HAP-1 (cell line): ENCODE measurements around the gene TRIM49D2.
"Not testable (repeated sequence)": the region's sequence is repeated elsewhere in the genome, so short reads cannot be mapped to it uniquely, and the experiment has no call there.

Experiments used
- DNase-seq, 2 experiments: peaks; one replicate each; pipeline ENCODE4 v3.0.0-alpha.2; 2016 to 2020; ENCODE audit warnings: low spot score in 2 of 2
- H3K27me3 ChIP-seq: fragments of 250-450 bp; sonication (Bioruptor Pico); 2 replicates; pipeline ENCODE4 v1.5.1; 2020; ENCODE audit warnings: low read depth, mild to moderate bottlenecking, moderate library complexity
- H3K36me3 ChIP-seq: fragments of 250-450 bp; sonication (Bioruptor Pico); replicated peaks from 2 replicates; pipeline ENCODE4 v1.5.1; 2020; ENCODE audit warnings: mild to moderate bottlenecking
- H3K4me1 ChIP-seq: fragments of 250-450 bp; sonication (Bioruptor Pico); 2 replicates; pipeline ENCODE4 v1.5.1; 2020; ENCODE audit warnings: mild to moderate bottlenecking
- H3K4me3 ChIP-seq: fragments of 250-450 bp; sonication (Bioruptor Pico); 2 replicates; pipeline ENCODE4 v1.5.1; 2020; ENCODE audit warnings: mild to moderate bottlenecking, moderate library complexity
- H3K9me3 ChIP-seq: fragments of 250-450 bp; sonication (Bioruptor Pico); 2 replicates; pipeline ENCODE4 v1.5.1; 2020; ENCODE audit warnings: mild to moderate bottlenecking, moderate library complexity
- in situ Hi-C: fragments of 300-500 bp; cut with MboI; formaldehyde crosslinking; loops from 3 replicates; pipeline ENCODE4 v1.14.3; 2020; ENCODE audit warnings: low sequenced_read_pairs, inconsistent platforms, mixed read lengths

The TRIM49D2 gene, protein sequence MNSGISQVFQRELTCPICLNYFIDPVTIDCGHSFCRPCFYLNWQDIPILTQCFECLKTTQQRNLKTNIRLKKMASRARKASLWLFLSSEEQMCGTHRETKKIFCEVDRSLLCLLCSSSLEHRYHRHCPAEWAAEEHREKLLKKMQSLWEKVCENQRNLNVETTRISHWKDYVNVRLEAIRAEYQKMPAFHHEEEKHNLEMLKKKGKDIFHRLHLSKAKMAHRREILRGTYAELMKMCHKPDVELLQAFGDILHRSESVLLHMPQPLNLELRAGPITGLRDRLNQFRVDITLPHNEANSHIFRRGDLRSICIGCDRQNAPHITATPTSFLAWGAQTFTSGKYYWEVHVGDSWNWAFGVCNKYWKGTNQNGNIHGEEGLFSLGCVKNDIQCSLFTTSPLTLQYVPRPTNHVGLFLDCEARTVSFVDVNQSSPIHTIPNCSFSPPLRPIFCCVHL

DNA sequence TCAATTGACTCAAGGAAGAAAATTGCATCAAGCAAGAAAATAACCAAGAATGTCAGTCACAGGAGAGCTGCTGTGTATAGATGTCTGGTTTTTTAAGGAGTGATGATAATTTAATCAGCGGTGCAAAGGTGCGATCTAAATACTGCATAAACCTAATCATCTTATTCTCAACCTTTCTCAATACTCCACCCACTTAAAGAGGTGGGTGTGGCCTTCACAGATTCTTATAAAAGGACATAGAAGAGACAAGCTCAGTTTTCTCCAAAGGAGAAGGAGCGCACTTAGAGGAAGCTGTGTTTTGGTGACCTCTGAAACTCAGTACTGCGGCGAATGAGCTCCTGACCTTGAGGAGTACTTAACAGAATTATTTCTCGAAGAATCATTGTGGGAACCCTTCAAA is at the start of gene TRIM49D2:
Gene TRIM49D2, plus strand, starts transcription at position 301 of the 400 bp plus-strand sequence. CDS start 2,698 bp downstream, outside the sequence.
- H3K27me3 ChIP-seq, H3K9me3 ChIP-seq, DNase-seq, H3K4me1 ChIP-seq, H3K36me3 ChIP-seq, H3K4me3 ChIP-seq, in situ Hi-C loops: not testable (repeated sequence)

DNA sequence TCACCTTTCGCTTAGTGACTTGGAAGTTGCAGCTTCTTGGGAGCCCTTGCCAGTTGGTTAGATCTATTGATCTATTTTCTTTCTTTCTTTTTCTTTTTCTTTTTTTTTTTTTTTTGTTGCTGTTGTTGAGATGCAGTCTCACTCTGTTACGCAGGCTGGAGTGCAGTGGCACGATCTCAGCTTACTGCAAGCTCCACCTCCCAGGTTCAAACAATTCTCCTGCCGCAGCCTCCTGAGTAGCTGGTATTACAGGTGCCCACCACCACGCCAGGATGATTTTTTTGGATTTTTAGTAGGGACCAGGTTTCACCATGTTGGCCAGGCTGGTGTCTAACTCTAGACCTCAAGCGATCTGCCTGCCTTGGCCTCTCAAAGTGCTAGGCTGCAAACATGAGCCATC is 46.4 kb upstream of the TRIM49D2 start:
- H3K4me1 ChIP-seq, DNase-seq, H3K9me3 ChIP-seq, H3K36me3 ChIP-seq, H3K4me3 ChIP-seq, H3K27me3 ChIP-seq, in situ Hi-C loops: not testable (repeated sequence)

DNA sequence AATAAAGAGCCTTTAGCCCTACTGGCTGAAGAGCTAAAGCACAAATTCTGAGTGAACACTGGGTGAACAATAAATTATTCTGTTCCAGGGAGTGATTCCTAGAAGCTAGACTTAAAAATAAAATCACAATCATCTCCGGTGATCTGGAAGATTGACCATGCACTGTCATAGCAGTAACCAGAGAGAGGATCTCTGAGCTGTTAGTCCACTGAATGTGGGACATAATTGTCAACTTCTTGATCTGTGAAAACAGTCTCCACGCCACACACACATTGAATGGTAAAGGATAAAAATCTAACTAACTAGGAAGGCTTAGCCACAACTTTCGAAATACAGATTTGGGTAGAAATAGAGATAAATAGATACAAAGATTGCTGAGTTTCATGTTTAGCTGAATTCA is 30.6 kb upstream of the TRIM49D2 start:
- H3K36me3 ChIP-seq, H3K9me3 ChIP-seq, H3K4me3 ChIP-seq, DNase-seq, H3K27me3 ChIP-seq, in situ Hi-C loops, H3K4me1 ChIP-seq: not testable (repeated sequence)

DNA sequence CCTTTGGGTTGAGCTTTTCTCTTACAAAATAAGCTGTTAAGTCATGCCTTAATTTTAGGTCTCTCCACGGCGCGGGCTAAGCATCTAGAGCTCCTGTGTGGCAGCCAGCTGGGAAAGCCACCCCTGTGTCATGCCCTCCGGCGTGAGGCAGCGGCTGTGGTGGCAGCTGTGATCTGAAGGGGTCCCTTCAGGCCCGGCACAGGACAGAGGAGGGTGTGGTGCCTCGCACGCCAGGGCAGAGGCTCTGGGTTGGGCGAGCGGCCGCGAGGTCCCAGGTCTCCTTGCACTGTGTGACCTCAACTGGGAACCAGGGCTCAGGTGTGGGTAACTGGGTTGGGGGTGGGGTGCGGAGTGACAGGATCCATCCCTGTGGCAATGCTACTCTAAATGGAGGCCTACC is 23.1 kb upstream of the TRIM49D2 start:
- in situ Hi-C loops, H3K4me3 ChIP-seq, DNase-seq, H3K27me3 ChIP-seq, H3K9me3 ChIP-seq, H3K4me1 ChIP-seq, H3K36me3 ChIP-seq: not testable (repeated sequence)

DNA sequence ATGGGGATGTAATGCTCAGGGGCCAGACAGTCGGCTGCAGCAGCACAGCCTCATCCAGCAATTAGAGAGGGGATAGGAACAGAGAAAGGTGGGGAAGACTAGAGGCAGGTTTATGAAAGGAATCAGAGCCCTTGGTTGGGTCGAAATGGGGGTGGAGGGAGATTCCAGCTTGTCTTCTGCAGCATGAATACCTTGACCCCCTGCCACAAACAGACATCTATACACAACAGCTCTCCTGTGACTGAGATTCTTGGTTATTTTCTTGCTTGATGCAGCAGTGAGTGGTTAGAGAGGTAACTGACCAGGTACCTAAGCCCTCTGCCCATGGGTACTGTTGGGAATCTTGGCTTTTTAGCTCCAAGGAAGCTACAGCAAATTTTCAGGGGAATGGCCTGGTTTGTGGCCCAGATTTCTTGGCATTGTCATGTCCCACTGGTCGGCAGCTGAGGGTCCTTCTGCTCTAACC is 1.6 kb upstream of the TRIM49D2 start, which contains the start of gene TRIM49D1:
Gene TRIM49D1, minus strand, starts transcription at position 51 of the 466 bp plus-strand sequence. CDS start 4,535 bp downstream, outside the sequence.
- DNase-seq: no peak
- H3K9me3 ChIP-seq: no peaks in the 10 kb centered on the region
- in situ Hi-C loops: no loop called here

DNA sequence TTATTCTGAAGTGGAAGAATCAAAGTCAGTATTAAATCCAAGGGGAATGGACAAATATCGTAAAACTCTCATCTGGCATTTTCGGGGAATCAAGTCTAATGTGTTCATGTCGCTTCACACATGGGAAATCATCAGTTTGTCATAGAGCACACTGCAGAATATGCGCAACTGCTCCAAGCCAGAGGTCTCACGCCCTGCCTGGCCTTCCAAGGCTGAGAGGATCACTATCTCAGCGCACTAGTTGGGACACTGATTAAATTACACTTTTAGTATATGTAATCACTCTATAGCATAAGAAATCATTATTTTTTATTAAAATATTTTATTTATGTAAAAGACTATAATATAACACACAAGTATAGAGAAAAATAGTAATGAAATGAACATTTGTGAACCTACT is 37.0 kb downstream of the TRIM49D2 start:
- H3K27me3 ChIP-seq, in situ Hi-C loops, H3K4me1 ChIP-seq, H3K36me3 ChIP-seq, DNase-seq, H3K4me3 ChIP-seq, H3K9me3 ChIP-seq: not testable (repeated sequence)

More for the DNA sequence above, 1.6 kb upstream of the TRIM49D2 start, which contains the start of gene TRIM49D1:
- H3K27me3 ChIP-seq: no peaks in the 10 kb centered on the region
- no peak within 1 kb of the TSS for H3K4me3 ChIP-seq
- no peaks in the 10 kb centered on the region for H3K36me3 ChIP-seq
- H3K4me1 ChIP-seq: no peaks in the 10 kb centered on the region

DNA sequence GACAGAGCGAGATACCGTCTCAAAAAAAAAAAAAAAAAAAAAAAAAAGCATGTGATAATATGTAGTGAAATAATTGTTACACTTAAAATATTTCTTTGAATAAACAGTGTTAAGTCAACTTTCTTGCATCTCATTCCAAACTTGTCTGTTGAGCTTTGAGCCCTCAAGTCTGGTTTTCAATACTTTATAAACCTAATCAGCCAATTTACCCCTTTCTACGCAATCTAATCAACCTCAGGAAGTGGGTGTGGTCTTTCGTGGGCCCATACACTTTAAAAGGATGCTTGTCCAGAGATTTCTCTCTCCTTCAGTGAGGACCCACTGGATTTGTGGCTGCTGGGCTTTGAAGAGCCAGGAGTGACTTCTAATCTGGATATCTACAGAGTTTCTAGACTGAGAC is 41.9 kb downstream of the TRIM49D2 start, which contains the start of gene TRIM64:
Gene TRIM64, plus strand, starts transcription at position 301 of the 400 bp plus-strand sequence. CDS start 2,467 bp downstream, outside the sequence.
- H3K27me3 ChIP-seq, H3K4me3 ChIP-seq, H3K4me1 ChIP-seq, in situ Hi-C loops, H3K9me3 ChIP-seq, DNase-seq, H3K36me3 ChIP-seq: not testable (repeated sequence)
